AG10803 (cell line): Measurements from ENCODE around the gene PHLDA1.
A peak's percentile ranks its signal among the peaks of the same experiment; 100 is the strongest.

ENCODE experiments used
- DNase-seq: peaks from one replicate; pipeline ENCODE4 v3.0.0; 2010; ENCODE audit warnings: low read depth
- H3K4me3 ChIP-seq: 2 replicates; pipeline ENCODE4 v1.5.1; 2011; ENCODE audit warnings: mild to moderate bottlenecking, low read length, control low read depth
- TF ChIP-seq, protein P1 (sequence below): conservative IDR thresholded peaks from 2 replicates; pipeline ENCODE4 v1.5.1; 2011; ENCODE audit warnings: mild to moderate bottlenecking, low read length, control low read depth, inconsistent platforms

PHLDA1 gene

GRCh38 chr12:76031414-76032042, at the start of gene PHLDA1:
Gene PHLDA1, minus strand, starts transcription at chr12:76031776.
- H3K4me3 ChIP-seq = peak within 1 kb of the TSS; percentile 95
- peak; percentile 97 for DNase-seq
- TF ChIP-seq, protein P1, sequence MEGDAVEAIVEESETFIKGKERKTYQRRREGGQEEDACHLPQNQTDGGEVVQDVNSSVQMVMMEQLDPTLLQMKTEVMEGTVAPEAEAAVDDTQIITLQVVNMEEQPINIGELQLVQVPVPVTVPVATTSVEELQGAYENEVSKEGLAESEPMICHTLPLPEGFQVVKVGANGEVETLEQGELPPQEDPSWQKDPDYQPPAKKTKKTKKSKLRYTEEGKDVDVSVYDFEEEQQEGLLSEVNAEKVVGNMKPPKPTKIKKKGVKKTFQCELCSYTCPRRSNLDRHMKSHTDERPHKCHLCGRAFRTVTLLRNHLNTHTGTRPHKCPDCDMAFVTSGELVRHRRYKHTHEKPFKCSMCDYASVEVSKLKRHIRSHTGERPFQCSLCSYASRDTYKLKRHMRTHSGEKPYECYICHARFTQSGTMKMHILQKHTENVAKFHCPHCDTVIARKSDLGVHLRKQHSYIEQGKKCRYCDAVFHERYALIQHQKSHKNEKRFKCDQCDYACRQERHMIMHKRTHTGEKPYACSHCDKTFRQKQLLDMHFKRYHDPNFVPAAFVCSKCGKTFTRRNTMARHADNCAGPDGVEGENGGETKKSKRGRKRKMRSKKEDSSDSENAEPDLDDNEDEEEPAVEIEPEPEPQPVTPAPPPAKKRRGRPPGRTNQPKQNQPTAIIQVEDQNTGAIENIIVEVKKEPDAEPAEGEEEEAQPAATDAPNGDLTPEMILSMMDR = peak; percentile 55

GRCh38 chr12:76080729-76081415, 49.3 kb upstream of the PHLDA1 start:
- no peak for DNase-seq
- H3K4me3 ChIP-seq = no peak overlapping the region
- TF ChIP-seq, protein P1 = peak; percentile 19; the same call in 1 of the 2 replicates

GRCh38 chr12:76080017-76080728, 48.6 kb upstream of the PHLDA1 start:
- peak; percentile 37 for DNase-seq
- no peak overlapping the region for H3K4me3 ChIP-seq
- TF ChIP-seq, protein P1 = no peak

GRCh38 chr12:76078748-76079147, 47.2 kb upstream of the PHLDA1 start:
- no peak for DNase-seq
- TF ChIP-seq, protein P1 = no peak
- no peak overlapping the region for H3K4me3 ChIP-seq

DNA sequence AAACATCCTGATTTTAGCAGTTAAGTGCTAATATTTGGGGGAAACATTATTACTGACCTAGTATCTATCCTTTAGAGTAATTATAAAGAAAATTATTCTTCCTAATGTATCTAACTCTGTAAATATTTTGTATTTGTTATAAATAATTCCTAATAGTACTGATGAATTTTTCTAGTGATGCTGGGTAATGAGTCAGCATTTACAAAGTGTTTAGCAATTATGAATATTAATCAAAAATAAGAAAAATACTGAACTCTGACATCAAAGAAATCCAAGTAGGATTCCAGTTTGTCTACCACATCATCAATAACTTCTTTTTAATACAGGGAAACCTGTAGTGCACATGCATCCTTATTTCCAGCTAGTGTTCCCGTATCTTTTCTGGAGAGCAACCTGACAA, 43.9 kb upstream of the PHLDA1 start:
- TF ChIP-seq, protein P1 = no peak
- H3K4me3 ChIP-seq = no peak overlapping the region
- DNase-seq = no peak

- no peak overlapping the region for H3K4me3 ChIP-seq
- no peak for DNase-seq
- TF ChIP-seq, protein P1 = no peak
Measured at GRCh38 chr12:76074701-76075336, 43.2 kb upstream of the PHLDA1 start.
